ENCODE data around the gene ST6GALNAC2.

ST6GALNAC2 gene

DNA sequence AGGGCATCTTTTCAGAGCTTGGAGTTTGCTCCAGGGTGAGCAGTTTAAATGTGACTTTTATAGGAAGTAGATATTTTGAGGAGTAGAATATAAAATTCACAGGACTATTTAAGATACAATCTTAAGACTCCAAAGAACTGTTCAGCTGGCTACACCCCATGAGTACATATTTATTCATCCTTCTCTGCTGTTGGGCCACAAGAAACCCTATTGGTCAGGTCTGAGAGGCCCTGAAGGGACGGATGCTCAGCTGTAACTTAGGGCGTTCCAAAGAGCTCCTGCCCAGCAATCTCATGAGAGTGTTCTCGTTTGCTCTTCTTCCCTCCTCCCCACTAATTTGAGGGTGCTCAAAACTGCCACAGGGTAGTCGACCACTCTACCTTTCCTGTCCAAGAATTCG, 7.3 kb downstream of the ST6GALNAC2 start:
- in situ Hi-C loops (cut with MboI; ENCODE audit: low sequenced_read_pairs, unreplicated experiment) = no loop called here

DNA sequence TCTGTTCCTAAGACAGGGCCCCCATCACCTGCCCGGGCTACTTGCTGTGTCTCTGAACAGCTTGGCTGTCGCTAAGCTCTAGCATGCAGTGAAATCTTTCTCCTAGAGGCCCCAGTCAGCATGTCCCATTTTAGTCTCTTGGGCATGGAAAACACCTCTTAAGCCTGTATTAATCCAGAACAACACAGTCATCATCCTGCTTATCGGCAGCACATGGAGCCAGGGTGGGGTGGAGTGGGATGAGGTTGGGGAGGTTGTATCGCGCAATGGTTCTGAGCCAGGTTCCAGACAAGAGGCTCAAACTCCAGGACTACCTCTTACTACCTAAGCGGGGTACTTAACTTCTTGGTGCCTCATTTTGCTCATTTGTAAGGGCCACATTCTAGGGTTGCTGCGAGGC, 7.8 kb downstream of the ST6GALNAC2 start:
- no peak for DNase-seq (ENCODE audit: low spot score)
- TF ChIP-seq, protein P1, sequence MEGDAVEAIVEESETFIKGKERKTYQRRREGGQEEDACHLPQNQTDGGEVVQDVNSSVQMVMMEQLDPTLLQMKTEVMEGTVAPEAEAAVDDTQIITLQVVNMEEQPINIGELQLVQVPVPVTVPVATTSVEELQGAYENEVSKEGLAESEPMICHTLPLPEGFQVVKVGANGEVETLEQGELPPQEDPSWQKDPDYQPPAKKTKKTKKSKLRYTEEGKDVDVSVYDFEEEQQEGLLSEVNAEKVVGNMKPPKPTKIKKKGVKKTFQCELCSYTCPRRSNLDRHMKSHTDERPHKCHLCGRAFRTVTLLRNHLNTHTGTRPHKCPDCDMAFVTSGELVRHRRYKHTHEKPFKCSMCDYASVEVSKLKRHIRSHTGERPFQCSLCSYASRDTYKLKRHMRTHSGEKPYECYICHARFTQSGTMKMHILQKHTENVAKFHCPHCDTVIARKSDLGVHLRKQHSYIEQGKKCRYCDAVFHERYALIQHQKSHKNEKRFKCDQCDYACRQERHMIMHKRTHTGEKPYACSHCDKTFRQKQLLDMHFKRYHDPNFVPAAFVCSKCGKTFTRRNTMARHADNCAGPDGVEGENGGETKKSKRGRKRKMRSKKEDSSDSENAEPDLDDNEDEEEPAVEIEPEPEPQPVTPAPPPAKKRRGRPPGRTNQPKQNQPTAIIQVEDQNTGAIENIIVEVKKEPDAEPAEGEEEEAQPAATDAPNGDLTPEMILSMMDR (IDR thresholded peaks at IDR 0.05; ENCODE audit: borderline replicate concordance, control extremely low read depth, extremely low read depth, insufficient read depth, missing control alignments) = no peak
- in situ Hi-C loops (cut with MboI; ENCODE audit: low sequenced_read_pairs, unreplicated experiment) = no loop called here

More for the DNA sequence above, 7.3 kb downstream of the ST6GALNAC2 start:
- DNase-seq (ENCODE audit: low spot score) = no peak
- TF ChIP-seq, protein P1 (IDR thresholded peaks at IDR 0.05; ENCODE audit: borderline replicate concordance, control extremely low read depth, extremely low read depth, insufficient read depth, missing control alignments) = no peak

DNA sequence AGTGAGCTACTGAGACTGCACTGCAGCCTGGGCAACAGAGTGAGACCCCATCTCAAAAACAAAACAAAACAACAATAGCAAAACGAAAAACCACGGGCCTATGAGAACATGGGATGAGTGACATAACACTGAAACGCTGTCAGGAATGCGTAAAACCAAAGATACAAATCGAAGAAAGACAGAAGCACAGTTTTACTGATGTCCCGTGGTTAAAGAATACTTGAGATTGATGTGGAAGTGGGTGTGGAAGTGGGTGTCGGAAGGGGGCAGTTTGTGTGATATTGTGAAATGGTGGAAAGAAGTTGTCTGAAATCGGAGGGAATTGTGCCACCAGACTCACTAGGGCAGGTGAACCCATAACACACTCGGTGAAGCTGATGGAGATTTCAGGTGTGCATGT, 9.5 kb downstream of the ST6GALNAC2 start:
- TF ChIP-seq, protein P1 (IDR thresholded peaks at IDR 0.05; ENCODE audit: borderline replicate concordance, control extremely low read depth, extremely low read depth, insufficient read depth, missing control alignments) = no peak
- in situ Hi-C loops (cut with MboI; ENCODE audit: low sequenced_read_pairs, unreplicated experiment) = no loop called here
- DNase-seq (ENCODE audit: low spot score) = no peak

DNA sequence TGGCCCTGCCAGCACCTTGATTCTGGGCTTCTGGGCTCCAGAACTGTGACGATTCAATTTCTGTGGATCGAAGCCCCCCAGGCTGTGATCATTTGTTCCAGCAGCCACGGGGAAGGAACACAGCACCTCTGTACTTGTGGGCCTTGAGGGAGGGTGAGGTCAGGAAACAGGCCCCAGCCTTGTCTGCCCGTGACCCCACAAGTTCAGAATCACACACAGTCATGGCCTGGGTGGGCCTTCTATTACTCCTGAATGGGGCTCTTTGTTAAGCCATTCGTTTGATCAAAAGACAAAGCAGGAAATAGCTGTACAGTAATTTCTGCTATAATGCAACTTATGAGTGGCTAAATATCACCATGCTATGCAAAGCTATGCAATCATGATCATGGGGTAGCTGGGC, 10.1 kb downstream of the ST6GALNAC2 start:
- in situ Hi-C loops (cut with MboI; ENCODE audit: low sequenced_read_pairs, unreplicated experiment) = no loop called here
- DNase-seq (ENCODE audit: low spot score) = no peak
- TF ChIP-seq, protein P1 (IDR thresholded peaks at IDR 0.05; ENCODE audit: borderline replicate concordance, control extremely low read depth, extremely low read depth, insufficient read depth, missing control alignments) = no peak

DNA sequence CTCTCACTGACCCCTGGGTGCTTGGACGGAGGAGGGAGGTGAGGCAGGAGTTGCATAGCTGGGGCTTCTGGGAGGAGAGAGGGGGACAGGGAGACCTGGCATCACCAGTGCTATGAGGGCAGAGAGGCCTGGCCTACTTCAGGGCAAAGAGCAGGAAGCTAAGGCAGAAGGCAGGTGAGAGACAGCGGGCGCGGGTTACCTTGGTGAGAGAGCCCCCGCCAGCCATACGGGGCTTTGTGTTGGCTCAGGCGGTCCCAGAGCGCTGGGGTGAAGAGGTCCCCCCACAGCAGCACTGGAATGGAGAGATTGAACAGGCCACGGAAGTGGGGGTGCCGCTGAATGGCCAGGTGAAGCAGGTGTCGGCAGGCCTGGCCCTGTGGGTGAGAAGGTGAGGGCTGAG, 11.5 kb downstream of the ST6GALNAC2 start:
- in situ Hi-C loops (cut with MboI; ENCODE audit: low sequenced_read_pairs, unreplicated experiment) = no loop called here
- DNase-seq (ENCODE audit: low spot score) = no peak
- TF ChIP-seq, protein P1 (IDR thresholded peaks at IDR 0.05; ENCODE audit: borderline replicate concordance, control extremely low read depth, extremely low read depth, insufficient read depth, missing control alignments) = no peak

DNA sequence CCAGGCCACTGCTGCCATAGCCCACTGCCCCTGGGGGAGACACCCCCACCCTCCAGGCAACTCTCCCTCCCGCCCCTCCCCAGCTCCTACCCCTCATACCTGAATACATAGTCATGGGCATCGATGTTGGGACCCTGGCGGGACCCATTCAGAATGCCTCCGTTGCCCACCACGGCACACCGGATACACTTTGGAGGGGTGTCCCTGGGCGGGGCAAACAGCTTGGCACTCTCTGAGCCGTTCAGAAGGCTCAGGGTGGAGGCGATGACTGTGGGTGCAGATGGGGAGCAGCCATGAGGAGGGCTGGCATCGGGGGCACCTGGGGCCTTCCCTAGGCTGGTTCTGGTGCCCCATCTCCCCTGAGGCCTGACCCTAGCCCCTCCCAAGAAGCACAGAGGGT, 12.6 kb downstream of the ST6GALNAC2 start:
- no peak for DNase-seq (ENCODE audit: low spot score)
- TF ChIP-seq, protein P1 (IDR thresholded peaks at IDR 0.05; ENCODE audit: borderline replicate concordance, control extremely low read depth, extremely low read depth, insufficient read depth, missing control alignments) = no peak
- in situ Hi-C loops (cut with MboI; ENCODE audit: low sequenced_read_pairs, unreplicated experiment) = no loop called here

All from GM13976 (cell line).